Measurements from ENCODE around the gene OPCML. TPM values are rescaled to one million over a fixed set of nuclear protein-coding genes. Genes with fewer than 3 reads are reported as not detected.

The OPCML gene
- total and polyA plus RNA-seq, 4 donors, result under 0.01 to 0.01 TPM; not detected in 2

GRCh38 chr11:132439711-132440255 is 1092.5 kb downstream of the OPCML start:
- H3K9me3 ChIP-seq (ENCODE audit: control insufficient read depth in 4 of 4, low read length in 3 of 4), result no peaks in the 10 kb centered on the region
- DNase-seq (ENCODE audit: low spot score), result no peak
- TF ChIP-seq ATF3 (IDR thresholded peaks at IDR 0.05), result no peak
- TF ChIP-seq EGR1 (IDR thresholded peaks at IDR 0.05; ENCODE audit: low read depth in 2 of 2), result no peak
- TF ChIP-seq JUND (IDR thresholded peaks at IDR 0.05), result no peak
- TF ChIP-seq YY1 (IDR thresholded peaks at IDR 0.05), result no peak
- TF ChIP-seq HNF4A (conservative IDR thresholded peaks at IDR 0.05), result no peak
- no peak for TF ChIP-seq TAF1 (conservative IDR thresholded peaks at IDR 0.05)
- TF ChIP-seq MAX (IDR thresholded peaks at IDR 0.05), result no peak
- no peak for TF ChIP-seq REST (IDR thresholded peaks at IDR 0.05)
- no peaks in the 10 kb centered on the region for H3K36me3 ChIP-seq (ENCODE audit: control insufficient read depth in 4 of 4, insufficient read depth in 3 of 4, low read depth in 1 of 4, low read length in 3 of 4)
- H3K27ac ChIP-seq (ENCODE audit: low read depth in 1 of 2, low read length in 2 of 2), result no peak overlapping the region
- H3K4me3 ChIP-seq (ENCODE audit: low read depth in 1 of 3, low read length in 3 of 3), result no peak overlapping the region
- H3K27me3 ChIP-seq (ENCODE audit: control insufficient read depth in 4 of 4, insufficient read depth in 4 of 4, low read length in 3 of 4), result no peaks in the 10 kb centered on the region
- H3K4me1 ChIP-seq (ENCODE audit: control insufficient read depth in 4 of 4, insufficient read depth in 4 of 4, low read length in 3 of 4), result no peaks in the 10 kb centered on the region
- 71% methylated on average over 5 of the region's 5 CpGs for WGBS
- H3K9ac ChIP-seq (ENCODE audit: low read depth in 1 of 2, low read length in 2 of 2), result no peak overlapping the region

- WGBS, result 62% methylated on average over 1 of the region's 1 CpG
- H3K9me3 ChIP-seq (ENCODE audit: control insufficient read depth in 4 of 4, low read length in 3 of 4), result no peaks in the 10 kb centered on the region
- TF ChIP-seq NR2F2 (IDR thresholded peaks at IDR 0.05) (no peak), RAD21 (IDR thresholded peaks at IDR 0.05) (no peak), RXRA (IDR thresholded peaks at IDR 0.05) (no peak), TAF1 (conservative IDR thresholded peaks at IDR 0.05) (no peak)
- no peak overlapping the region for H3K9ac ChIP-seq (ENCODE audit: low read depth in 1 of 2, low read length in 2 of 2)
- no peaks in the 10 kb centered on the region for H3K4me1 ChIP-seq (ENCODE audit: control insufficient read depth in 4 of 4, insufficient read depth in 4 of 4, low read length in 3 of 4)
- no peaks in the 10 kb centered on the region for H3K27me3 ChIP-seq (ENCODE audit: control insufficient read depth in 4 of 4, insufficient read depth in 4 of 4, low read length in 3 of 4)
- H3K4me3 ChIP-seq (ENCODE audit: low read depth in 1 of 3, low read length in 3 of 3), result no peak overlapping the region
- DNase-seq (ENCODE audit: low spot score), result no peak
- H3K36me3 ChIP-seq (ENCODE audit: control insufficient read depth in 4 of 4, insufficient read depth in 3 of 4, low read depth in 1 of 4, low read length in 3 of 4), result no peaks in the 10 kb centered on the region
- H3K27ac ChIP-seq (ENCODE audit: low read depth in 1 of 2, low read length in 2 of 2), result no peak overlapping the region
Observed at GRCh38 chr11:132438418-132438817, 1093.9 kb downstream of the OPCML start.

GRCh38 chr11:132430429-132431062 is 1101.8 kb downstream of the OPCML start:
- H3K27ac ChIP-seq (ENCODE audit: low read depth in 1 of 2, low read length in 2 of 2), result no peak overlapping the region
- no peak for DNase-seq (ENCODE audit: low spot score)
- no peaks in the 10 kb centered on the region for H3K9me3 ChIP-seq (ENCODE audit: control insufficient read depth in 4 of 4, low read length in 3 of 4)
- no peaks in the 10 kb centered on the region for H3K27me3 ChIP-seq (ENCODE audit: control insufficient read depth in 4 of 4, insufficient read depth in 4 of 4, low read length in 3 of 4)
- WGBS, result 57% methylated on average over 14 of the region's 14 CpGs
- no peaks in the 10 kb centered on the region for H3K36me3 ChIP-seq (ENCODE audit: control insufficient read depth in 4 of 4, insufficient read depth in 3 of 4, low read depth in 1 of 4, low read length in 3 of 4)
- H3K4me3 ChIP-seq (ENCODE audit: low read depth in 1 of 3, low read length in 3 of 3), result no peak overlapping the region
- no peak overlapping the region for H3K9ac ChIP-seq (ENCODE audit: low read depth in 1 of 2, low read length in 2 of 2)
- TF ChIP-seq RAD21 (IDR thresholded peaks at IDR 0.05) (no peak), JUND (IDR thresholded peaks at IDR 0.05) (no peak), ATF3 (IDR thresholded peaks at IDR 0.05) (no peak), FOXA1 (IDR thresholded peaks at IDR 0.05) (no peak)
- H3K4me1 ChIP-seq (ENCODE audit: control insufficient read depth in 4 of 4, insufficient read depth in 4 of 4, low read length in 3 of 4), result no peaks in the 10 kb centered on the region
